ENCODE data around the gene GPRASP3.
"Not testable (repeated sequence)": the region's sequence is repeated elsewhere in the genome, so short reads cannot be mapped to it uniquely, and the experiment has no call there.

GPRASP3 gene, protein sequence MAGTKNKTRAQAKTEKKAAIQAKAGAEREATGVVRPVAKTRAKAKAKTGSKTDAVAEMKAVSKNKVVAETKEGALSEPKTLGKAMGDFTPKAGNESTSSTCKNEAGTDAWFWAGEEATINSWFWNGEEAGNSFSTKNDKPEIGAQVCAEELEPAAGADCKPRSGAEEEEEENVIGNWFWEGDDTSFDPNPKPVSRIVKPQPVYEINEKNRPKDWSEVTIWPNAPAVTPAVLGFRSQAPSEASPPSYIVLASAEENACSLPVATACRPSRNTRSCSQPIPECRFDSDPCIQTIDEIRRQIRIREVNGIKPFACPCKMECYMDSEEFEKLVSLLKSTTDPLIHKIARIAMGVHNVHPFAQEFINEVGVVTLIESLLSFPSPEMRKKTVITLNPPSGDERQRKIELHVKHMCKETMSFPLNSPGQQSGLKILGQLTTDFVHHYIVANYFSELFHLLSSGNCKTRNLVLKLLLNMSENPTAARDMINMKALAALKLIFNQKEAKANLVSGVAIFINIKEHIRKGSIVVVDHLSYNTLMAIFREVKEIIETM

DNA sequence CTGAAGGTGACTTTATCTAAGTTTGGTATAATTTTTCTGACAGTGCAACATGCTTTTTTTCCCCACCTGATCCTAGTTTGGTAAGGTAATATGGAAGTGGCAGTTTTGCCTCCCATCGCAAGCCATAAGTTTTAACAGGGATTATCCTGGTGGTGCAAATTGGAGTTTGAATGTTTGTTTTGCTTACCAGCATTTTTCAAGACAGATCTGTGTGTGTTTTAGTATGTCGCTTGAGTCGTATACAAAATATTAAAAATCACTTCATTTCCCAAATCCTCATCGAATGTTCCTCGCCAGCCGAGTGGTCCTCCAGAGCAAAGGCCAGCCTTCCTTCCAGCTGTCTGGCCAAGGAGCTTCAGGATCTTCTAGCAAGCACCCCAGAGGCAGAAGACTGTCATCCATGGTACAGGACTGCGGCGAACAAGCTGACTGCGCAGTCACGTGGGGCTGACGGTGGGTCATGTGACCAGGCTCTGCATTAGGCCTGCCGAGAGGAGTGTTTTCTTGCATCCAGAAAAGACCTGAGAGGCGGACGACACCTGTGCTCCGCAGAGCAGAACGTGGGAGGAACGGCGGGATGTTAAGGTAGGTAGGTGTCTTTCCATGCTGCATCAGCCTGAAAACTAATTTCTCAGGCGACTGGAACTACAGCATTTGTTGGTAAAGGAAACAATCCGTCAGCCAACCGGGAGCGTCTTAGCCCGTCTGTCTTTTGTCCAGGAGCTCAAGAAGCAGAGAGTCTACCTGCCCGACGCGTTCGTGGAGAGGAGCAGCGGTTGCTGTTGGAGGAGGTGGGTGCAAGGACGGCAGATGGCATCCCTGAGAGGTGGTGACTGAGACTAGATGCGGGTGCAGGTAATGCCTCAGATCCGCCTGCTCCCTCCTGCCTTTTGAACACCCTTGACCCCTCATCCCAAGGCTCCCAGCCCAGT is at the start of gene GPRASP3:
TSS of gene GPRASP3 (plus strand) at position 507 of the 932 bp plus-strand sequence. CDS start 28,253 bp downstream, outside the sequence.
- DNase-seq (ENCODE audit: low spot score) = no peak

DNA sequence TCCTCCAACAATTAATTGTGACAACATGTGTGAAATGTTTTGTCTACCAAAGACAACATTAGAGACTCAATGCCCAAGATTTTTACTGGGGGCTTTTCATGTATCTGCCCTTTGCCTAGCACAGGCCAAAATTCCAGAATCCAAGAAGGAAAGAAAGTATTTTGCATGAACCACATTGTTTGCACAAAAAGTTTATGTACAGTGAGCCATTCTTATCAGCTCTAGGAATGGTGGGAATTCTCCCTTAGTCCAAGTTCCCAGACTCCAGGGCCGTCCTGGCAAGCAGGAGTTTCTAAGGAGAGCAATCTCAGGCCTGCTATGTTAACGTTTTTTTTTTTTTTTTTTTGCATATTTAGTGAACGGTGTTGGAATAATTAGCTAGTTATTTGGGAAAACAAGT is 47.7 kb upstream of the GPRASP3 start:
- no peak for DNase-seq (ENCODE audit: low spot score)

DNA sequence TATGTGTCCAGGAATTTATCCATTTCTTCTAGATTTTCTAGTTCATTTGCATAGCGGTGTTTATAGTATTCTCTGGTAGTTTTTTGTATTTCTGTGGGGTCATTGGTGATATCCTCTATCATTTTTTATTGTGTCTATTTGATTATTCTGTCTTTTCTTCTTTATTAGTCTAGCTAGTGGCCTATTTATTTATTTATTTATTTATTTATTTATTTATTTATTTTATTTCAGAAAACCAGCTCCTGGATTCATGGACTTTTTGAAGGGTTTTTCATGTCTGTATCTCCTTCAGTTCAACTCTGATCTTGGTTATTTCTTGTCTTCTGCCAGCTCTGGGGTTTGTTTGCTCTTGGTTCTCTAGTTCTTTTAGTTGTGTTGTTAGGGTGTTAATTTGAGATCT is 43.1 kb upstream of the GPRASP3 start:
- not testable (repeated sequence) for DNase-seq (ENCODE audit: low spot score)

DNA sequence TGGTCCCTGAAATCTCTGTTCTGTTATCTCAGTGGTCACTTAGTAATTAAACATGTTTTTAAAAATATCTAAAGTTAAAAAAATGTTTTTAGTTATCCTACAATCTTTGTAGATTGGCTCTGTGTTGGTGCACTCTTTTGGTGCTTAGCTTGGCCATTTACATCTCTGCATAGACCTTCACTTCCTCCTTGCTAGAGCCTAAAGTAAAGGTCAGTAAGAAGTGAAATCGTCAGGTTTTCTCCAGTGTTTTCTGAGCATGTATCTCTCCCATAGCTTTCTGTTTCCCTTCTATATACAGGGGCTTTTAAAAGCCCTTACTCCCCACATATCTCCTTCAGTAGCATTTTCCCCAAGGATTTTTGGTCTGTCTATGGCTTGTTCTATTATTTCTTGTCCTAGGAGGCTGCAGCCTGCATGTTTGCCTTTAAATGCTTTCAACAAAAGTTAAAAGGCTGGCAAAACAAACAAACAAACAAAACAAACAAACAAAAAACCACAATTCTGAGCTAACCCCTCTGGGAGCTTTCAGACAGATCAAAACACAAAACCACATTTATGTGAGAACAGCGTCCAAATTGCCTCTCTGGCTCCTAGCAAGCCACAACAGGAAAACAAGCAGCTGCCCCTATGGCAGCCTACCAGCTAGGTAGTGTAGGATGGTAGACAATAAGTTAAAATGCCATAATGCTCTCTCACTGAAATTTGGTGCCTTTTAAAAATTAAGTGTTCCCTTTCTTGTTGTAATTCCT is 35.6 kb upstream of the GPRASP3 start:
- DNase-seq (ENCODE audit: low spot score) = no peak

DNA sequence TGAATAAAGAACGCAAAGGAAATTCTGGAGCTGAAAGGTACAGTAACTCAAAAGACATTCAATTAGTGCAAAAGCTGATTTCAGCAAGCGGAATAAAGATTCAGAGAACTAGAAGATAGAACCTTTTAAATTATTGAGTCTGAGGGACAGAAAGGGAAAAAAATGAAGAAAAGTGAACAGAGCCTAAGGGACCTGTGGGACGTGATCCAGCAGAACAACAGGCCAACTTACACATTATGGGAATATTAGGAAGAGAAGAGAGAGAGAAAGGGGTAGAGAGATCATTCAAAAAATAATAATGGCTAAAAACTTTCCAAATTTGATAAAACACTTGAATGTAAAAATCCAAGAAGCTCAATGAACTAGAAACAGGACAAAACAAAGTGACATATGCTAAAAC is 25.8 kb upstream of the GPRASP3 start:
- DNase-seq (ENCODE audit: low spot score) = no peak

DNA sequence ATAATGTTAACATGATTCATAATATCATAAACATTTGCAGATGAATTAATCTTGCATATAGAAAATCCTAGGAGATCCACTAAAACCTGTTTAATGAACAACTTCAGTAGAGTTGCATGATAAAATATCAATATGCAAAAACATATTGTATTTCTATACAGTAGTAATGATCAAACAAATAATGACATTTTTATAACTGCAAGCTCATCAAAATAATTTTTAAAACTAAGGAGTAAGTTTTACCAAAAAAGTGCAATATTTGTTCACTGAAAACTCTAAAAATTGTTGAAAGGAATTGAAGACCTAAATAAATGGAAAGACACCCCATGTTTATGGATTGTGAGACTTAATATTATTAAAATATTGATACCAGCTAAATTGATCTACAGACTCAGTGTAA is 24.2 kb upstream of the GPRASP3 start:
- no peak for DNase-seq (ENCODE audit: low spot score)

DNA sequence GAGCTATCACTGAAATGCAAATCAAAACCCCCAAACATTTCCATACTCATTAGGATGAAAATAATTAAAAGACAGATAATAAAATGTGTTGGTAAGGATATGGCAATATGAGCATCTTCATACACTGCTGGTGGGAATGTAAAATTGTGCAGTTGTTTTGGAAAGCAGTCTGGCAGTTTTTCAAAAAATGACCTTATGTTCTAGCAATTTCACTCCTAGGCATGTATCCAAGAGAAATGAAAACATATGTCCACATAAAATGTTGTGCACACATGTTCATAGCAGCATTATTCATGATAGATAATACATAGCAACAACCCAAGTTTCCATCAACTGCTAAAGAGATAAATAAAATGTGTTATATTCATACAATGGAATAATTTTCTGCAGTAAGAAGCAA is 23.0 kb upstream of the GPRASP3 start:
- no peak for DNase-seq (ENCODE audit: low spot score)

DNA sequence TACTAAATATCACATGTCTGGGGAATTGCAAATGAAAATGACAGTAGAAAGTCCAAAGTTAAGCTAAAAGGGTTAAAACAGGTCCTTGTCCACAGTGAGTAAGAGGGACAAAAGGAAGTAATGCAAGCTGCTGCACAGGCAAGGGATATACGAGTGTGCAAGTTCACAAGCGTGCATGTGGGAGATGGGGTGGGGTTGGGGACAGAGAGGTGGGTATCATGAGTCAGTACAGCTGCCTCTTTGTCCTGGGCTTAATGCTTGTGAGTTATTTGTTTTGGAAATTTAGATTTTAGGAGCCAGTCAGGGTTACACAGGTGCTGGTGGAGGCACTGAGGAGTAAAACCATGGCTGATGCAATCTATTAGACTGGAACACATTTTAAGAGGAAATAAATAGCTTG is 11.6 kb upstream of the GPRASP3 start:
- DNase-seq (ENCODE audit: low spot score) = no peak

DNA sequence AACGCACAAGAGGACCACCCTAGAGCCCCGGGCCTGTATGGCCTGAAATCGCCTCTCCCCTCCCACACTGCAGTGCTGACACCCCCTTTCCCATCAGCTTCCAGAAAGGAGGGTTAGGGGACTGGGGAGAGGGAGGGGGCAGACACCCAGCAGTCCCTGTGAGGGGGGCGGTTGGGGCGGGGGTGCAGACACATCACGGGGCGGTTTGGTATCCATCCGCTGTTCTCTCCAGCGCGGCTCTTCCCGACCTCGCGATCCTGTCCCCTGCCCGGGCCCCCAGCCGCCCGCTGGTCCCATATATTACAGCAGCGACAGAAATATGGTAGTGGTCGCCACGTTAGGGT is 8.7 kb upstream of the GPRASP3 start:
- no peak for DNase-seq (ENCODE audit: low spot score)

DNA sequence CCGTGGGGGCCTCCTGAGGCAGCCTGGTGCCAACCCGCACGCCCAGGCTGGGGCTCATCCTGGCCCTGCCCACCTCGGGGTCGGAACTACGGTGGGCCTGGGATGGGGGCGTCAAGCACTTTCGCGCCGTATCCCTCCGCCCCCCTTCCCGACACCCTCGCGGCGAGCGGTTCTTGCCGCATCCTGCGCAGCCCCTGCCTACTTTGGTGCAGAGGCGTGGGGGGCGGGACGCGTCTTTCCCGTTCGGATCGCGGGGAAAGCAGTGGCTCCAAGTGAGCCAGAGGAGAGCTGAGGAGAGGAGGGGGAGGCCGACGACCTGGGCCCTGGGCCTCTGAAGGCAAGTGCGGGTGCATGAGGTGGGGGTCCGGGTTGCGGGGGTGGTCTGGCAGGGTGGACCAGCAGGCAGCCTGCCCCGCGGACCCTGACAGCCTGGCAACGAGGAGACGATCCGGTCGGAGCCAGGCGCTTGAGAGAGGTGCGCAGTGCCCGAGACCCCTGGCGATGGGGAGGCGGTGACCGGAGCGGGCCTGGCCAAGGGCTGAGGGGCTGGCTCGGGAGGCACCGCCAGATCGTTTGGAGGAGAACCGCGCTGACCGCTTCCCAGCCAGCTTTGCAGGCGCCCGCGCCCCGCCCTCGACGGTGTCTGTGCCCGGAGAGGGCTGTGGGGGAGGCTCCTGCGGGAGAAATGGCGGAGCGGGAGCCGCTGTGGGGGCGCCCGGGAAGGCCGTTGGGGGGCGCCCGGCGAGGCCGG is 8.2 kb upstream of the GPRASP3 start, which contains the start of gene GPRASP2:
TSS of gene GPRASP2 (plus strand) at position 233 of the 751 bp plus-strand sequence. CDS start 2,422 bp downstream, outside the sequence.
- no peak for DNase-seq (ENCODE audit: low spot score)

DNA sequence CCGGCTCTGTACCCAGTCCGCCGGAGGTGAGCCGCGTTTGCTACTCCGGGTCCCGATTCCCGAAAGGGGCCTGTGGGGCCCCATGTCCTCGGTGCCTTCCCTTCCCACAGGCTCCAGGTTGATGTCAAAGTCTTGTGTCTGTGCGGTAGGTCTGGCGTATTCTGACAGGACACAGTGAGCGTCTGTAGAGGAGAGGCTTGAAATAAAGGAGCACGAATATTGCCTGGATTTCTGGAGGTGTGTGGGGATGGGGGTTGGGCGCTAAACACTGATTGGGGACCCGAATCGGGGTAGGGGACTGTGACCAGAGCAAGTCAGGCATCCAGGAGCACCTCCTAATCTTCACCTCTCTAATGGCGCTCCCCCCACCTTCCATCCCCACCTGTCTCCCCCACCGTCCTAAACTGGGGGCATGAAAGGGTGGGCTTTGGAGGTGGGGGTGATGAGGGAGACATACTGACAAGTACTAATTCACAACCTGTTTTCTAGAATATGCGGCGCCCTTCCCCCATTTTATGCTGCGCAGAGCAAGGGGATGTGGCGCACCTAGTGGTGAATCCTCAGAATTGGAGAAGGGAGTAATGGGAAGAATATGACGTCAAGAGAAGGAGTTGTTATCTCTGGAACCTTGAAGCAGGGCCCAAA is 7.4 kb upstream of the GPRASP3 start:
- no peak for DNase-seq (ENCODE audit: low spot score)

DNA sequence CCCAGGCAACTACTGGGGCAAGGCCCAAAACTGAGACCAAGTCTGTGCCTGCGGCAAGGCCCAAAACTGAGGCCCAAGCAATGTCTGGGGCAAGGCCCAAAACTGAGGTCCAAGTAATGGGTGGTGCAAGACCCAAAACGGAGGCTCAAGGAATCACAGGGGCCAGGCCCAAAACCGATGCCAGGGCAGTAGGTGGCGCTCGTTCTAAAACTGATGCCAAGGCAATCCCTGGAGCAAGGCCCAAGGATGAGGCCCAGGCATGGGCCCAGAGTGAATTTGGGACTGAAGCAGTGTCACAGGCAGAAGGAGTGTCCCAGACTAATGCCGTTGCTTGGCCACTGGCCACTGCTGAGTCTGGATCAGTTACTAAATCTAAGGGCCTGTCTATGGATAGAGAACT is 5.5 kb upstream of the GPRASP3 start:
- no peak for DNase-seq (ENCODE audit: low spot score)

DNA sequence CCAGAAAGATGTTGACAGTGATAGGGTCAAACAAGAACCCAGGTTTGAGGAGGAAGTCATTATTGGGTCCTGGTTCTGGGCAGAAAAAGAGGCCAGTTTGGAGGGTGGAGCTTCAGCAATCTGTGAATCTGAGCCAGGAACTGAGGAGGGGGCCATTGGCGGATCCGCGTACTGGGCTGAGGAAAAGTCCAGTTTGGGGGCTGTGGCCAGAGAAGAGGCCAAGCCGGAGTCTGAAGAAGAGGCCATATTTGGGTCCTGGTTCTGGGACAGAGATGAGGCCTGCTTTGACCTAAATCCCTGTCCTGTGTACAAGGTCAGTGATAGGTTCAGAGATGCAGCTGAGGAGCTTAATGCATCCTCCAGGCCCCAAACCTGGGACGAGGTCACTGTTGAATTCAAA is 4.6 kb upstream of the GPRASP3 start:
- no peak for DNase-seq (ENCODE audit: low spot score)

DNA sequence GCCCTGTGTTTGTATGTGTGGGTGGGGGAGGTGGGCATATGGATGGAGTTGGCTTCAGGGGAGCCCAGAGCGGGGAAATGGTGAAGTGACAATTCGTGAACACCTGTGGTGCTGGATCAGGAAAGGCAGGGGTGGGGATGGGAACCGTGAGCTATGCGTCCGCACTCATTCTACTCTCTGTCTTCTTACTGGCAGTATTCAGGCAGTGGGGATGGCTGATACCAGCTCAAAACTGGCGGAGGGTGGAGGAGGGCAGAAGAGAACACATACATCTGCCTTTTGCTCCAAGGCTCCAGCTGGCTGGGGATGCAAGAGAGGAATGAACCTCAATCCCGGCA is 595 bp downstream of the GPRASP3 start:
- DNase-seq (ENCODE audit: low spot score) = not testable (repeated sequence)

DNA sequence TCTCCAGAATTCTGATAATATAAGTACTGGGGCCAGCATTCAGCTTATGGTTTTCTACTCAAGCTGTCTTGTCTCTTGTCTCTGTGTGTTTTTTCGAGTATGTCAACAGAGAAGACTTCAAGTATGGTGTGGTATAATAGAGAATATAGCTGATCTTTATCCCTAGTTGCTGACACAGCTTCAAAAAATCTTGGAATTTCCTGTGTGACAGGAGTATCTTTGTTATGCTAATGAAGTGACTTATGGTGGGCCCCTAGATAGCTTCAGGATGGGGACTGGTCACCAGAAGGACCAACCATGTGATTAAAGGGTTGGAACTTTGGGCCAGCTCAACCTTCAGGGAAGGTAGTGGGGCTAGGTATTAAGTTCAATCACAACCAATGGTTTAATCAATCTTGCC is 2.9 kb downstream of the GPRASP3 start:
- no peak for DNase-seq (ENCODE audit: low spot score)

DNA sequence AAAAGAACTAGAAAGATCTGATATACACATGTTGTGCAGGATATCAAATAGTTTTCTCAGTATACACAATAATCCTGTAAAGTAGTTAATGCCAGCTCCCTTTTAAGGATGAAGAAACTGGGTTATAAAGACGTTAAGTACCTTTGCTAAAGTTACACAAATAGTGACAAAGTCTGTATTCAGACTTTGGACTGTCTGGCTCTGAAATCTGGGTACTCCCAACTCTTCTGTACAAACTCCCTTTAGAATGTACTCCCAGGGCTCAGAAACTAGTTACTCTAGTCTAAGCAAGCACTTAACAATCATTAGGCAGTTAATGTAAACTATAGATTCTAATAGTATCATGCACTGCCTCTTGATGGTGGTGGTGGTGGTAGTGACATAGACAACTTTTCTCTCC is 7.2 kb downstream of the GPRASP3 start:
- no peak for DNase-seq (ENCODE audit: low spot score)

DNA sequence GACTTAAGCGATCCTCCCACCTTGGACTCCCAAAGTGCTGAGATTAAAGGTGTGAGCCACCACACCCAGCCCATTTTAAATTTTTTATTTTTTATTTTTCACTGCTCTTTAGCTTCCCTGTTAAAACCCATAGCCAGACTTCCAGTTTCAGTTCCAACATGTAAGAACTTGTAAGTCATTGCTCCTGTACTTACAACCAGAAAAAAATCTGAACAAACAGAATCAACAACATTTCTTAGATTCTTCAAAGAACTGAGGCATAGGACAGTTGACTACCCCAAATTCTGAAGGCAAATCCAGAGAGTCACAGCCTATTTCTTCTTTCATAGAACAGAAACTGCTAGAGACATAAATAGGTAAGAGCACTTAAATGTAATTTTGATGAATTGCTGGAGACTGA is 8.1 kb downstream of the GPRASP3 start:
- DNase-seq (ENCODE audit: low spot score) = no peak

DNA sequence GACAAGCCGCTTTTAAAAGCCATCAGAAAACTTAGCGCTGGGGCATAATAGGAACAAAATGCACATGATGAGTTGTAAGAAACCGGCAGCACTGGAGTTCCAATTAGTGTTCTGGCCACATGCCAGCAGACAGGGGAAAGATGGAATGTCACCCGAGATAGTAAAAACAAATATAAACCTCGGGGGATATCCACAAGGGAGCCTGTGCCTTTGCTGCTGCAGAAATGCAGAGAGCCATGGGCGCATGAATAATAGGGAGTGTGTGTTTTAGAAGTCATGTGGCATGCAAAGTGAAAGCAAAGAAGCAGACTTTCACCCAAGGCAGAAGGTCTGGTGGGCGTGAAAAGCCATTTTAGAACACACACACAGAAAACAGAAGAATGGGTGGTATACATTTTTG is 19.1 kb downstream of the GPRASP3 start:
- DNase-seq (ENCODE audit: low spot score) = no peak

DNA sequence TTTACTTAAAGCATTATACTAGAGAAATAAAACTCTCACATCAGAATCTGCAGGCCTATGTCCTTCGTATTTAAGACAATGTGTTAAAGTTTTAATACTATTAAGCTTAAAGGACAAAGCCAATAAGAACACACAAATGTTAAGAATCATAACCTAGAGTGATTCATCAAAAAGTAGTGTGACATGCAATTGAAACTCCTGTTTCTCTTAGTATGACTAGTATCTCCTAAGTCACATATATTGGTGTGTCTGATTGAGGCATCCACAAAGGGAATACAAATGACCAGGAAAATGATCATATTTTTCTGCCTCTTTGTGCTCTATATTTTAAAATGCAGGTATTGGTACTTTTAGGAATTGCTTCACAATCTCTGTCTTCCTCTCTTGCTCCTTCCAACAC is 23.8 kb downstream of the GPRASP3 start:
- no peak for DNase-seq (ENCODE audit: low spot score)

DNA sequence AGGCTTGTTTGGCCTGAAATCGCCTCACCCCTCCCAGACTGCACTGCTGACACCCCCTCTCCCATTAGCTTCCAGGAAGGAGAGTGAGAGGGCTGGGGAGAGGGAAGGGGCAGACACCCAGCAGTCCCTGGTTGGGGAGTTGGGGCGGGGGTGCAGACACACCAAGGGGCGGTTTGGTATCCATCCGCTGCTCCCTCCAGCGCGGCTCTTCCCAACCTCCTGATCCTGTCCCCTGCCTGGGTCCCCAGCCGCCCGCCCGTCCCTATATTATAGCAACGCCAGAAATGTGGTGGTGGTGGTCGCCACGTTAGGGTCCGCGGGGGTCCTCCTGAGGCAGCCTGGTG is 24.9 kb downstream of the GPRASP3 start:
- DNase-seq (ENCODE audit: low spot score) = no peak
